ENCODE results near the gene TXK.

The TXK gene

GRCh38 chr4:48033412-48033811 lies 100.6 kb downstream of the TXK start:
- Histone ChIP-seq H3K4me1 (ENCODE audit: insufficient read depth, low read length, severe bottlenecking) (peaks cover 25% of the 10 kb centered on the region), H3K4me3 (ENCODE audit: low read depth, low read length, poor library complexity, severe bottlenecking) (no peak overlapping the region)

GRCh38 chr4:48032721-48033120 lies 101.3 kb downstream of the TXK start:
- Histone ChIP-seq H3K9me2 (ENCODE audit: low read depth, low read length) (no peaks in the 10 kb centered on the region), H3K9ac (ENCODE audit: low read length) (no peak overlapping the region), H3F3A (ENCODE audit: insufficient read depth, low read length) (0 out of 2 replicates have a peak, but pooled peaks cover 3% of the 10 kb centered on the region), H3K36me3 (ENCODE audit: insufficient read depth, low read length) (no peaks in the 10 kb centered on the region), H3K9me3 (ENCODE audit: low read length) (no peaks in the 10 kb centered on the region), H3K27me3 (ENCODE audit: insufficient read depth, low read length) (no peaks in the 10 kb centered on the region), H4K20me1 (ENCODE audit: insufficient read depth, low read length) (no peaks in the 10 kb centered on the region), H2AFZ (ENCODE audit: low read length) (no peak overlapping the region), H3K79me2 (ENCODE audit: insufficient read depth, low read length) (no peaks in the 10 kb centered on the region), H3K4me1 (ENCODE audit: insufficient read depth, low read length, severe bottlenecking) (peaks cover 21% of the 10 kb centered on the region), H3K4me3 (ENCODE audit: low read depth, low read length, poor library complexity, severe bottlenecking) (no peak overlapping the region), H3K27ac (ENCODE audit: low read depth, low read length, poor library complexity, severe bottlenecking) (no peak overlapping the region), H3K4me2 (ENCODE audit: low read length) (no peak overlapping the region)
- no peak for TF ChIP-seq CTCF (IDR thresholded peaks at IDR 0.05; ENCODE audit: low read length)
- no peak for TF ChIP-seq EZH2 (IDR thresholded peaks at IDR 0.05; ENCODE audit: borderline replicate concordance, low read length)

More at GRCh38 chr4:48033412-48033811, 100.6 kb downstream of the TXK start:
- Histone ChIP-seq H4K20me1 (ENCODE audit: insufficient read depth, low read length) (no peaks in the 10 kb centered on the region), H3K27ac (ENCODE audit: low read depth, low read length, poor library complexity, severe bottlenecking) (no peak overlapping the region), H3K27me3 (ENCODE audit: insufficient read depth, low read length) (no peaks in the 10 kb centered on the region), H3K36me3 (ENCODE audit: insufficient read depth, low read length) (no peaks in the 10 kb centered on the region), H3K9me2 (ENCODE audit: low read depth, low read length) (no peaks in the 10 kb centered on the region), H3K4me2 (ENCODE audit: low read length) (no peak overlapping the region), H2AFZ (ENCODE audit: low read length) (no peak overlapping the region), H3K9ac (ENCODE audit: low read length) (no peak overlapping the region), H3K79me2 (ENCODE audit: insufficient read depth, low read length) (no peaks in the 10 kb centered on the region), H3K9me3 (ENCODE audit: low read length) (no peaks in the 10 kb centered on the region), H3F3A (ENCODE audit: insufficient read depth, low read length) (0 out of 2 replicates have a peak, but pooled peaks cover 3% of the 10 kb centered on the region)
- TF ChIP-seq CTCF (IDR thresholded peaks at IDR 0.05; ENCODE audit: low read length) (no peak), EZH2 (IDR thresholded peaks at IDR 0.05; ENCODE audit: borderline replicate concordance, low read length) (no peak)

GRCh38 chr4:48031802-48032525 lies 102.1 kb downstream of the TXK start:
- Histone ChIP-seq H3K27ac (ENCODE audit: low read depth, low read length, poor library complexity, severe bottlenecking) (no peak overlapping the region), H3K9me2 (ENCODE audit: low read depth, low read length) (no peaks in the 10 kb centered on the region), H3K4me2 (ENCODE audit: low read length) (no peak overlapping the region), H3F3A (ENCODE audit: insufficient read depth, low read length) (0 out of 2 replicates have a peak, but pooled peaks cover 3% of the 10 kb centered on the region), H3K4me1 (ENCODE audit: insufficient read depth, low read length, severe bottlenecking) (peaks cover 13% of the 10 kb centered on the region), H3K79me2 (ENCODE audit: insufficient read depth, low read length) (no peaks in the 10 kb centered on the region), H3K9ac (ENCODE audit: low read length) (no peak overlapping the region), H3K4me3 (ENCODE audit: low read depth, low read length, poor library complexity, severe bottlenecking) (no peak overlapping the region), H4K20me1 (ENCODE audit: insufficient read depth, low read length) (no peaks in the 10 kb centered on the region), H3K27me3 (ENCODE audit: insufficient read depth, low read length) (no peaks in the 10 kb centered on the region), H2AFZ (ENCODE audit: low read length) (no peak overlapping the region), H3K9me3 (ENCODE audit: low read length) (no peaks in the 10 kb centered on the region), H3K36me3 (ENCODE audit: insufficient read depth, low read length) (no peaks in the 10 kb centered on the region)
- TF ChIP-seq EZH2 (IDR thresholded peaks at IDR 0.05; ENCODE audit: borderline replicate concordance, low read length) (no peak), CTCF (IDR thresholded peaks at IDR 0.05; ENCODE audit: low read length) (no peak)
